ENCODE measurements around the gene CNFN.

The CNFN gene

DNA sequence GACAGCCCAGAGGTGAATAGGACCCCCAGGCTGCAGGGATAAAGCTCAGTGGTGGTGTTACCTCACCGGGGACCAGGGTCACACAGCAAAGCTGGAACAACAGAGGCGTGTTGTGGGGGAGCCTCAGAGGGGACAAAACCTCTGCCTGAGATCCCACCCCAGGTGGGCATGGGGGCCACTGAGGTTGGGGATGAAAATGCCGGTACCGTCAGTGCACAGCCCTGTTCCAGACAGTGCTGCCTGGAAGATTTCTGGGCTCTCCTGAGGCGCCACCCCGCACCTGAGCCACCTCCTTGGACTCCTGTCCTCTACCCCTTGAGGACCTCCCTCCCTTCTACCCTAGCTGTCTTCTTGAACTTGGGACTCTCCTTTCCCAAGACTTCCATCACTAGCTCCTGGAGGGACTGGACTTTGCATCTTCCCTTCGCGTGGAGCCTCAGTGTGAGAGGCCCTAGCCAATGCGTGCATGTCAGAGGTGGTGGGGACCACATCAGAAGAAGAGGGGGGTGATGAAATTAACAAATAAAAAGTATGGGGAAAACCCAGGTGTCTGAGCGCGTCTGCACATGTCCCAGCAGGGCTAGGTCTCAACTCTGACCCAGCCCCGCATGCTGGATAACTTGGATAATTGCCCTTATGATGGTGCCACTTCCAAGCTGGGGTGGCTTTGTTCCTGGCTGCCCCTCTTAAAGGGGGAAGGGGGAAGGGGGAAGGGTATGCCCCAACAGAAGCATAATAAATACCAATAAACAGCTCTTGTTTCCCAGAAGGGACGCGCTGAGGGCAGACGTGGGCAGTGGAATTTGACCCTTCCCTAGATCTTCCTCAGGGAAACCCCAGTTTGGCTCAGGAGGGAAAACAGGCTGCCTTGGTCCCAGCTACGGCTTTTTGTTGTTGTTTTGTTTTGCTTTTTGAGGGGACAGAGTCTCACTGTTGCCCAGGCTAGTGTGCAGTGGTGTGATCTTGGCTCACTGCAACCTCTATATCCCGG lies 11.6 kb downstream of the CNFN start:
- Histone ChIP-seq H3K4me1 (ENCODE audit: insufficient read depth, low read length) (no peaks in the 10 kb centered on the region), H3K27ac (ENCODE audit: low read length) (no peak overlapping the region), H3K36me3 (ENCODE audit: insufficient read depth, low read length) (peaks cover 5% of the 10 kb centered on the region; the same call in 1 of the 2 replicates), H2AFZ (ENCODE audit: low read depth, low read length) (no peak overlapping the region), H4K20me1 (ENCODE audit: insufficient read depth, low read length) (no peaks in the 10 kb centered on the region), H3K4me3 (ENCODE audit: low read depth in 1 of 2, low read length in 2 of 2) (no peak overlapping the region), H3K4me2 (ENCODE audit: insufficient read depth, low read length) (no peak overlapping the region), H3K9me3 (ENCODE audit: insufficient read depth, low read length, severe bottlenecking) (no peaks in the 10 kb centered on the region), H3K79me2 (ENCODE audit: insufficient read depth, low read length) (no peaks in the 10 kb centered on the region), H3K27me3 (ENCODE audit: insufficient read depth, low read length, poor library complexity) (peaks cover 10% of the 10 kb centered on the region), H3K9ac (ENCODE audit: low read depth, low read length) (no peak overlapping the region)
- ATAC-seq (ENCODE audit: insufficient read depth, low read depth) = peak; percentile 36; the same call in 1 of the 3 replicates
- TF ChIP-seq, protein P1, sequence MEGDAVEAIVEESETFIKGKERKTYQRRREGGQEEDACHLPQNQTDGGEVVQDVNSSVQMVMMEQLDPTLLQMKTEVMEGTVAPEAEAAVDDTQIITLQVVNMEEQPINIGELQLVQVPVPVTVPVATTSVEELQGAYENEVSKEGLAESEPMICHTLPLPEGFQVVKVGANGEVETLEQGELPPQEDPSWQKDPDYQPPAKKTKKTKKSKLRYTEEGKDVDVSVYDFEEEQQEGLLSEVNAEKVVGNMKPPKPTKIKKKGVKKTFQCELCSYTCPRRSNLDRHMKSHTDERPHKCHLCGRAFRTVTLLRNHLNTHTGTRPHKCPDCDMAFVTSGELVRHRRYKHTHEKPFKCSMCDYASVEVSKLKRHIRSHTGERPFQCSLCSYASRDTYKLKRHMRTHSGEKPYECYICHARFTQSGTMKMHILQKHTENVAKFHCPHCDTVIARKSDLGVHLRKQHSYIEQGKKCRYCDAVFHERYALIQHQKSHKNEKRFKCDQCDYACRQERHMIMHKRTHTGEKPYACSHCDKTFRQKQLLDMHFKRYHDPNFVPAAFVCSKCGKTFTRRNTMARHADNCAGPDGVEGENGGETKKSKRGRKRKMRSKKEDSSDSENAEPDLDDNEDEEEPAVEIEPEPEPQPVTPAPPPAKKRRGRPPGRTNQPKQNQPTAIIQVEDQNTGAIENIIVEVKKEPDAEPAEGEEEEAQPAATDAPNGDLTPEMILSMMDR (IDR thresholded peaks at IDR 0.05; ENCODE audit: borderline replicate concordance, extremely low read depth, low read length, poor library complexity, severe bottlenecking) = no peak
- TF ChIP-seq EZH2 (IDR thresholded peaks at IDR 0.05; ENCODE audit: borderline replicate concordance, low read depth, low read length, severe bottlenecking) = no peak
- DNase-seq = no peak

DNA sequence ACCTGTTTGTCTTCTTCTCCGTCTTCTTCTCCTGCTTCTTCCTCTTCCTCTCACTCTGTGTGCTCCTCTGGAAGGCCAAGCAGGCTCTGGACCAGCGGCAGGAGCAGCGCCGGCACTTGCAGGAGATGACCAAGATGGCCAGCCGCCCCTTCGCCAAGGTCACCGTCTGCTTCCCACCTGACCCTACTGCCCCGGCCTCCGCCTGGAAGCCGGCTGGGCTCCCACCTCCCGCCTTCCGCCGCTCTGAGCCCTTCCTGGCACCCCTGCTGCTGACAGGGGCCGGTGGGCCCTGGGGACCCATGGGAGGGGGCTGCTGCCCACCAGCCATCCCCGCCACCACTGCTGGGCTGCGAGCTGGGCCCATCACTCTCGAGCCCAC lies 13.9 kb downstream of the CNFN start:
- H3K79me2 ChIP-seq (ENCODE audit: insufficient read depth, low read length) = no peaks in the 10 kb centered on the region
- DNase-seq (no peak), ATAC-seq (ENCODE audit: insufficient read depth, low read depth) (no peak)
- no peak overlapping the region for H3K9ac ChIP-seq (ENCODE audit: low read depth, low read length)
- no peak overlapping the region for H2AFZ ChIP-seq (ENCODE audit: low read depth, low read length)
- no peaks in the 10 kb centered on the region for H3K4me1 ChIP-seq (ENCODE audit: insufficient read depth, low read length)
- no peak overlapping the region for H3K27ac ChIP-seq (ENCODE audit: low read length)
- H3K4me2 ChIP-seq (ENCODE audit: insufficient read depth, low read length) = no peak overlapping the region
- H3K27me3 ChIP-seq (ENCODE audit: insufficient read depth, low read length, poor library complexity) = no peaks in the 10 kb centered on the region
- no peaks in the 10 kb centered on the region for H3K9me3 ChIP-seq (ENCODE audit: insufficient read depth, low read length, severe bottlenecking)
- TF ChIP-seq, protein P1 (IDR thresholded peaks at IDR 0.05; ENCODE audit: borderline replicate concordance, extremely low read depth, low read length, poor library complexity, severe bottlenecking) = no peak
- TF ChIP-seq EZH2 (IDR thresholded peaks at IDR 0.05; ENCODE audit: borderline replicate concordance, low read depth, low read length, severe bottlenecking) = no peak
- no peak overlapping the region for H3K4me3 ChIP-seq (ENCODE audit: low read depth in 1 of 2, low read length in 2 of 2)
- peaks cover 7% of the 10 kb centered on the region; the same call in 1 of the 2 replicates for H3K36me3 ChIP-seq (ENCODE audit: insufficient read depth, low read length)
- H4K20me1 ChIP-seq (ENCODE audit: insufficient read depth, low read length) = no peaks in the 10 kb centered on the region

DNA sequence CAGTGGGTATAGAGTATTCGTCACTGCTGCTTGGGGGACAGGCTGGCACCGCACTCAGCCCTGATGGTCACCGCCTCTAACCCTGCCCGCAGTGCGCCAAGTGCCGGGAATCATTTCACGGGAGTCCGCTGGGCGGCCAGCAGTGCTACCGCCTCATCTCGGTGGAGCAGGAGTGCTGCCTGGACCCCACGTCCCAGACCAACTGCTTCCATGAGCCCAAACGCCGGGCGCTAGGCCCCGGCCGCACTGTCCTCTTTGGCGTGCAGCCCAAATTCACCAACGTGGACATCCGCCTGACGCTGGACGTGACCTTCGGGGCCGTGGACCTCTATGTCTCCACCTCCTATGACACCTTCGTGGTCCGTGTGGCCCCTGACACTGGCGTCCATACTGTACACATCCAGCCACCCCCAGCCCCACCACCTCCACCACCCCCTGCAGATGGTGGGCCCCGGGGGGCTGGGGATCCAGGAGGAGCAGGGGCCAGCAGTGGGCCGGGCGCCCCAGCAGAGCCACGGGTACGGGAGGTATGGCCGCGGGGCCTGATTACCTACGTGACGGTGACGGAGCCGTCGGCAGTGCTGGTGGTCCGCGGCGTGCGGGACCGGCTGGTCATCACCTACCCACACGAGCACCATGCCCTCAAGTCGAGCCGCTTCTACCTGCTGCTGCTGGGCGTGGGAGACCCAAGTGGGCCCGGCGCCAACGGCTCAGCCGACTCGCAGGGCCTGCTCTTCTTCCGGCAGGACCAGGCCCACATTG lies 14.5 kb downstream of the CNFN start:
- TF ChIP-seq EZH2 (IDR thresholded peaks at IDR 0.05; ENCODE audit: borderline replicate concordance, low read depth, low read length, severe bottlenecking) = no peak
- TF ChIP-seq, protein P1 (IDR thresholded peaks at IDR 0.05; ENCODE audit: borderline replicate concordance, extremely low read depth, low read length, poor library complexity, severe bottlenecking) = no peak

More for the DNA sequence above, 14.5 kb downstream of the CNFN start:
- Histone ChIP-seq H3K4me2 (ENCODE audit: insufficient read depth, low read length) (no peak overlapping the region), H3K4me3 (ENCODE audit: low read depth in 1 of 2, low read length in 2 of 2) (no peak overlapping the region), H2AFZ (ENCODE audit: low read depth, low read length) (no peak overlapping the region), H3K27ac (ENCODE audit: low read length) (no peak overlapping the region), H3K4me1 (ENCODE audit: insufficient read depth, low read length) (no peaks in the 10 kb centered on the region), H3K9me3 (ENCODE audit: insufficient read depth, low read length, severe bottlenecking) (no peaks in the 10 kb centered on the region), H4K20me1 (ENCODE audit: insufficient read depth, low read length) (no peaks in the 10 kb centered on the region), H3K36me3 (ENCODE audit: insufficient read depth, low read length) (peaks cover 9% of the 10 kb centered on the region; the same call in 1 of the 2 replicates), H3K27me3 (ENCODE audit: insufficient read depth, low read length, poor library complexity) (no peaks in the 10 kb centered on the region), H3K9ac (ENCODE audit: low read depth, low read length) (no peak overlapping the region), H3K79me2 (ENCODE audit: insufficient read depth, low read length) (no peaks in the 10 kb centered on the region)
- DNase-seq (no peak), ATAC-seq (ENCODE audit: insufficient read depth, low read depth) (no peak)

All from DND-41 (cell line).